BLaER1 treated with 17β-estradiol and CSF1 and Interleukin-3, amounts not matched to agents 10 nM and 100 nM (cell line): ENCODE results near the gene THRB.
A peak's percentile ranks its signal among the peaks of the same experiment; 100 is the strongest.

Experiments used
- H3K27ac ChIP-seq, 11 experiments: shearing (Covaris generic); formaldehyde crosslinking; 2 replicates each; pipeline ENCODE4 v1.8.1; 2022
- H3K27me3 ChIP-seq, 11 experiments: shearing (Covaris generic); formaldehyde crosslinking; 2 replicates each; pipeline ENCODE4 v1.8.1; 2022
- H3K36me3 ChIP-seq, 11 experiments: shearing (Covaris generic); formaldehyde crosslinking; 2 replicates each; pipeline ENCODE4 v1.8.1; 2022
- H3K4me1 ChIP-seq, 10 experiments: shearing (Covaris generic); formaldehyde crosslinking; 2 replicates each; pipeline ENCODE4 v1.8.1; 2022
- H3K4me2 ChIP-seq, 11 experiments: shearing (Covaris generic); formaldehyde crosslinking; 2 replicates each; pipeline ENCODE4 v1.8.1; 2022
- H3K4me3 ChIP-seq, 10 experiments: shearing (Covaris generic); formaldehyde crosslinking; 2 replicates each; pipeline ENCODE4 v1.8.1; 2022
- H3K9ac ChIP-seq, 11 experiments: shearing (Covaris generic); formaldehyde crosslinking; 2 replicates each; pipeline ENCODE4 v1.8.1; 2022
- H3K9me3 ChIP-seq, 11 experiments: shearing (Covaris generic); formaldehyde crosslinking; replicated peaks in 1 of 11; 2 replicates each; pipeline ENCODE4 v1.8.1; 2022
- H4K20me1 ChIP-seq, 11 experiments: shearing (Covaris generic); formaldehyde crosslinking; 2 replicates each; pipeline ENCODE4 v1.8.1; 2022
- Cebpa-rat ChIP-seq, 11 experiments: shearing (Covaris generic); IDR thresholded peaks; 2 replicates each; pipeline ENCODE4 v1.8.1; 2022

Gene THRB

GRCh38 chr3:24487325-24488262, 7.1 kb downstream of the THRB start:
- TF ChIP-seq Cebpa-rat (IDR thresholded peaks at IDR 0.05) = no peak

GRCh38 chr3:24485511-24485910, 9.1 kb downstream of the THRB start:
- no peak for TF ChIP-seq Cebpa-rat (IDR thresholded peaks at IDR 0.05)

More at GRCh38 chr3:24487325-24488262, 7.1 kb downstream of the THRB start:
- no peaks in the 10 kb centered on the region for H3K27me3 ChIP-seq
- H3K4me3 ChIP-seq = no peak overlapping the region
- no peak overlapping the region for H3K4me2 ChIP-seq
- H3K9me3 ChIP-seq = no peaks in the 10 kb centered on the region
- H3K27ac ChIP-seq = no peak overlapping the region
- no peak overlapping the region for H3K9ac ChIP-seq
- H3K36me3 ChIP-seq = no peaks in the 10 kb centered on the region
- H3K4me1 ChIP-seq = peaks cover 0 to 8% (median 2%) of the 10 kb centered on the region in 10 experiments; a peak in 9 of 20 replicates
- no peaks in the 10 kb centered on the region for H4K20me1 ChIP-seq

GRCh38 chr3:24483873-24484272, 10.8 kb downstream of the THRB start:
- peak overlapping the region in 2 of 11 experiments; percentile 36 to 40; a peak in 2 of 22 replicates for H3K27ac ChIP-seq
- H3K9ac ChIP-seq = no peak overlapping the region
- no peaks in the 10 kb centered on the region for H3K9me3 ChIP-seq
- TF ChIP-seq Cebpa-rat (IDR thresholded peaks at IDR 0.05) = peak in 2 of 11 experiments; percentile 13 to 36; a peak in 2 of 22 replicates
- H4K20me1 ChIP-seq = no peaks in the 10 kb centered on the region
- no peaks in the 10 kb centered on the region for H3K36me3 ChIP-seq
- no peaks in the 10 kb centered on the region for H3K27me3 ChIP-seq
- peak overlapping the region in 4 of 11 experiments; percentile 44 to 63 (median 46); a peak in 8 of 22 replicates for H3K4me2 ChIP-seq
- H3K4me3 ChIP-seq = no peak overlapping the region
- peaks cover 0 to 29% (median 17%) of the 10 kb centered on the region in 10 experiments; a peak in 13 of 20 replicates for H3K4me1 ChIP-seq

More at GRCh38 chr3:24485511-24485910, 9.1 kb downstream of the THRB start:
- peaks cover 0 to 18% (median 8%) of the 10 kb centered on the region in 10 experiments; a peak in 13 of 20 replicates for H3K4me1 ChIP-seq
- H3K27ac ChIP-seq = no peak overlapping the region
- H3K36me3 ChIP-seq = no peaks in the 10 kb centered on the region
- H3K9me3 ChIP-seq = no peaks in the 10 kb centered on the region
- no peaks in the 10 kb centered on the region for H3K27me3 ChIP-seq
- H4K20me1 ChIP-seq = no peaks in the 10 kb centered on the region
- H3K4me2 ChIP-seq = no peak overlapping the region
- no peak overlapping the region for H3K4me3 ChIP-seq
- H3K9ac ChIP-seq = no peak overlapping the region

- H3K36me3 ChIP-seq = no peaks in the 10 kb centered on the region
- H4K20me1 ChIP-seq = no peaks in the 10 kb centered on the region
- H3K4me2 ChIP-seq = no peak overlapping the region
- peaks cover 0 to 36% (median 17%) of the 10 kb centered on the region in 10 experiments; a peak in 13 of 20 replicates for H3K4me1 ChIP-seq
- TF ChIP-seq Cebpa-rat (IDR thresholded peaks at IDR 0.05) = no peak
- no peak overlapping the region for H3K27ac ChIP-seq
- H3K9me3 ChIP-seq = no peaks in the 10 kb centered on the region
- H3K4me3 ChIP-seq = no peak overlapping the region
- H3K9ac ChIP-seq = no peak overlapping the region
- no peaks in the 10 kb centered on the region for H3K27me3 ChIP-seq
Observed at GRCh38 chr3:24482096-24482705, 12.4 kb downstream of the THRB start.

- Histone ChIP-seq H3K4me3 (no peak overlapping the region), H3K4me1 (peaks cover 0 to 36% (median 17%) of the 10 kb centered on the region in 10 experiments; a peak in 13 of 20 replicates), H3K27me3 (no peaks in the 10 kb centered on the region), H3K9me3 (no peaks in the 10 kb centered on the region), H3K36me3 (no peaks in the 10 kb centered on the region), H4K20me1 (no peaks in the 10 kb centered on the region), H3K4me2 (peak overlapping the region in 2 of 11 experiments; percentile 57 to 62; a peak in 3 of 22 replicates), H3K27ac (peak overlapping the region in 2 of 11 experiments; percentile 46 to 49; a peak in 2 of 22 replicates), H3K9ac (no peak overlapping the region)
- no peak for TF ChIP-seq Cebpa-rat (IDR thresholded peaks at IDR 0.05)
Observed at GRCh38 chr3:24481193-24481592, 13.5 kb downstream of the THRB start.

GRCh38 chr3:24480497-24480896, 14.2 kb downstream of the THRB start:
- Histone ChIP-seq H3K27ac (peak overlapping the region in 4 of 11 experiments; percentile 3 to 49 (median 26); a peak in 5 of 22 replicates), H3K36me3 (no peaks in the 10 kb centered on the region), H3K4me3 (no peak overlapping the region), H3K9me3 (no peaks in the 10 kb centered on the region), H3K4me1 (peaks cover 0 to 36% (median 17%) of the 10 kb centered on the region in 10 experiments; a peak in 13 of 20 replicates), H3K27me3 (no peaks in the 10 kb centered on the region), H3K4me2 (peak overlapping the region in 9 of 11 experiments; percentile 5 to 65 (median 35); a peak in 18 of 22 replicates), H4K20me1 (no peaks in the 10 kb centered on the region), H3K9ac (no peak overlapping the region)
- no peak for TF ChIP-seq Cebpa-rat (IDR thresholded peaks at IDR 0.05)

- TF ChIP-seq Cebpa-rat (IDR thresholded peaks at IDR 0.05) = no peak
- H4K20me1 ChIP-seq = no peaks in the 10 kb centered on the region
- no peaks in the 10 kb centered on the region for H3K36me3 ChIP-seq
- H3K4me2 ChIP-seq = peak overlapping the region in 8 of 11 experiments; percentile 6 to 65 (median 38); a peak in 14 of 22 replicates
- H3K27ac ChIP-seq = peak overlapping the region in 3 of 11 experiments; percentile 3 to 49 (median 46); a peak in 3 of 22 replicates
- no peak overlapping the region for H3K4me3 ChIP-seq
- no peak overlapping the region for H3K9ac ChIP-seq
- H3K9me3 ChIP-seq = no peaks in the 10 kb centered on the region
- no peaks in the 10 kb centered on the region for H3K27me3 ChIP-seq
- peaks cover 0 to 36% (median 17%) of the 10 kb centered on the region in 10 experiments; a peak in 13 of 20 replicates for H3K4me1 ChIP-seq
Observed at GRCh38 chr3:24479816-24480215, 14.8 kb downstream of the THRB start.

GRCh38 chr3:24476871-24477656, 17.6 kb downstream of the THRB start:
- no peak for TF ChIP-seq Cebpa-rat (IDR thresholded peaks at IDR 0.05)
- Histone ChIP-seq H3K27ac (no peak overlapping the region), H3K4me2 (no peak overlapping the region)

More at GRCh38 chr3:24476871-24477656, 17.6 kb downstream of the THRB start:
- peaks cover 0 to 28% (median 14%) of the 10 kb centered on the region in 10 experiments; a peak in 13 of 20 replicates for H3K4me1 ChIP-seq
- H3K27me3 ChIP-seq = no peaks in the 10 kb centered on the region
- no peaks in the 10 kb centered on the region for H3K9me3 ChIP-seq
- H3K36me3 ChIP-seq = no peaks in the 10 kb centered on the region
- no peaks in the 10 kb centered on the region for H4K20me1 ChIP-seq
- no peak overlapping the region for H3K4me3 ChIP-seq
- H3K9ac ChIP-seq = no peak overlapping the region
